Panc1 (cell line): ENCODE data around the gene CAPRIN2.

ENCODE experiments used
- POLR2AphosphoS5 ChIP-seq: IDR thresholded peaks from 2 replicates; pipeline ENCODE4 v1.6.1; 2012; ENCODE audit warnings: mild to moderate bottlenecking, low read depth, low read length, moderate library complexity
- SIN3A ChIP-seq: IDR thresholded peaks from 2 replicates; pipeline ENCODE4 v1.6.1; 2012; ENCODE audit warnings: low read depth, mild to moderate bottlenecking, low read length, moderate library complexity, borderline replicate concordance; ENCODE audit not compliant: insufficient read depth
- TCF7L2 ChIP-seq: IDR thresholded peaks from 2 replicates; pipeline ENCODE4 v1.6.1; 2011; ENCODE audit warnings: mild to moderate bottlenecking, low read depth, low read length, inconsistent platforms
- TF ChIP-seq, protein P1 (sequence below): fragments of 450-650 bp; IDR thresholded peaks from 2 replicates; pipeline ENCODE4 v1.5.1; 2017; ENCODE audit warnings: mild to moderate bottlenecking
- TF ChIP-seq, protein P2 (sequence below), 2 experiments: IDR thresholded peaks; 2 replicates each; pipeline ENCODE4 v1.6.1; 2011 to 2012; ENCODE audit warnings: low read depth in 2 of 2, control low read depth in 1 of 2, low read length in 1 of 2, mild to moderate bottlenecking in 1 of 2, moderate library complexity in 1 of 2; ENCODE audit not compliant: insufficient read depth in 1 of 2

DNA sequence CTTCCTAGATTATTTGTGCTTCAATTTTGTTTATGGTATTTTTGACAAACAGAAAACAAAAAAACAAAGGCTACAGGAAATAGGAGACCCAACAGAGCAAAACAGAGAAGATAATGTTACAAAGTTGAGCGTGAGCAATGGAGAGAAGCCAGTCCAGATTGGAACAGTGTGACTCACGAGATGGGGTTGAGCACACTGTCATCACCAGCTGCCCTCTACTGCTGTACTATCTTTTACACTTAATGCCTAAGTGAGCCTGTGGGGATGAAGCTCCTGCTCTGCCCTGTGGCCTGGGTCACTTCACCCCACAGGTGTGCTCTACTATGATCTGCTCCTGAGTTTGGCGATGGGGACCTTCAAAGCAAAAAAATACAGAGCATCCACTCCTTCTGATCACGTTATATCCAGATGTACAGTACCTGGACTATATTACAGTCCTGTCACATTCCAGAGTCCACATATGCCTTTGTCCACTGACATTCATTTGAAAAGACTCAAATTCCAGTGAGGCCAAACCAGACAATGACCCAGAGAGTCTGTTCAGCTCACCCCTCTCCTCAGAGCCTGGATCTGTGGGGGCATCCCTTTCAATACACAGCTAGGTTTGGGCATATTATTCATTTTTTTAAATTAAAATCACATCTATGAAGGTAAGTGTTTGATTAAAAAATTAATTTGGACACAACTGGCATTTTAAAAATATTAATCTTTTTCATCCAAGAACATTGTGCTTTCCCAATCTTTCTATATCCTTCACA lies 63.5 kb downstream of the CAPRIN2 start:
- TF ChIP-seq, protein P1, sequence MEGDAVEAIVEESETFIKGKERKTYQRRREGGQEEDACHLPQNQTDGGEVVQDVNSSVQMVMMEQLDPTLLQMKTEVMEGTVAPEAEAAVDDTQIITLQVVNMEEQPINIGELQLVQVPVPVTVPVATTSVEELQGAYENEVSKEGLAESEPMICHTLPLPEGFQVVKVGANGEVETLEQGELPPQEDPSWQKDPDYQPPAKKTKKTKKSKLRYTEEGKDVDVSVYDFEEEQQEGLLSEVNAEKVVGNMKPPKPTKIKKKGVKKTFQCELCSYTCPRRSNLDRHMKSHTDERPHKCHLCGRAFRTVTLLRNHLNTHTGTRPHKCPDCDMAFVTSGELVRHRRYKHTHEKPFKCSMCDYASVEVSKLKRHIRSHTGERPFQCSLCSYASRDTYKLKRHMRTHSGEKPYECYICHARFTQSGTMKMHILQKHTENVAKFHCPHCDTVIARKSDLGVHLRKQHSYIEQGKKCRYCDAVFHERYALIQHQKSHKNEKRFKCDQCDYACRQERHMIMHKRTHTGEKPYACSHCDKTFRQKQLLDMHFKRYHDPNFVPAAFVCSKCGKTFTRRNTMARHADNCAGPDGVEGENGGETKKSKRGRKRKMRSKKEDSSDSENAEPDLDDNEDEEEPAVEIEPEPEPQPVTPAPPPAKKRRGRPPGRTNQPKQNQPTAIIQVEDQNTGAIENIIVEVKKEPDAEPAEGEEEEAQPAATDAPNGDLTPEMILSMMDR: no peak
- TF ChIP-seq SIN3A: no peak
- no peak for TF ChIP-seq POLR2AphosphoS5
- TF ChIP-seq TCF7L2: no peak
- TF ChIP-seq, protein P2, sequence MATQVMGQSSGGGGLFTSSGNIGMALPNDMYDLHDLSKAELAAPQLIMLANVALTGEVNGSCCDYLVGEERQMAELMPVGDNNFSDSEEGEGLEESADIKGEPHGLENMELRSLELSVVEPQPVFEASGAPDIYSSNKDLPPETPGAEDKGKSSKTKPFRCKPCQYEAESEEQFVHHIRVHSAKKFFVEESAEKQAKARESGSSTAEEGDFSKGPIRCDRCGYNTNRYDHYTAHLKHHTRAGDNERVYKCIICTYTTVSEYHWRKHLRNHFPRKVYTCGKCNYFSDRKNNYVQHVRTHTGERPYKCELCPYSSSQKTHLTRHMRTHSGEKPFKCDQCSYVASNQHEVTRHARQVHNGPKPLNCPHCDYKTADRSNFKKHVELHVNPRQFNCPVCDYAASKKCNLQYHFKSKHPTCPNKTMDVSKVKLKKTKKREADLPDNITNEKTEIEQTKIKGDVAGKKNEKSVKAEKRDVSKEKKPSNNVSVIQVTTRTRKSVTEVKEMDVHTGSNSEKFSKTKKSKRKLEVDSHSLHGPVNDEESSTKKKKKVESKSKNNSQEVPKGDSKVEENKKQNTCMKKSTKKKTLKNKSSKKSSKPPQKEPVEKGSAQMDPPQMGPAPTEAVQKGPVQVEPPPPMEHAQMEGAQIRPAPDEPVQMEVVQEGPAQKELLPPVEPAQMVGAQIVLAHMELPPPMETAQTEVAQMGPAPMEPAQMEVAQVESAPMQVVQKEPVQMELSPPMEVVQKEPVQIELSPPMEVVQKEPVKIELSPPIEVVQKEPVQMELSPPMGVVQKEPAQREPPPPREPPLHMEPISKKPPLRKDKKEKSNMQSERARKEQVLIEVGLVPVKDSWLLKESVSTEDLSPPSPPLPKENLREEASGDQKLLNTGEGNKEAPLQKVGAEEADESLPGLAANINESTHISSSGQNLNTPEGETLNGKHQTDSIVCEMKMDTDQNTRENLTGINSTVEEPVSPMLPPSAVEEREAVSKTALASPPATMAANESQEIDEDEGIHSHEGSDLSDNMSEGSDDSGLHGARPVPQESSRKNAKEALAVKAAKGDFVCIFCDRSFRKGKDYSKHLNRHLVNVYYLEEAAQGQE (IDR thresholded peaks at IDR 0.05; ENCODE audit: insufficient read depth in 1 of 2, low read depth in 2 of 2, low read length in 1 of 2): no peak
